SK-N-SH (cell line): Measurements from ENCODE around the gene RNLS.

Source experiments
- EP300 ChIP-seq, 2 experiments: IDR thresholded peaks; 2 replicates each; pipeline versions ENCODE4 v1.4.0 to v1.6.1; 2012; ENCODE audit warnings: borderline replicate concordance in 1 of 2, low read depth in 1 of 2, low read length in 1 of 2
- EZH2phosphoT487 ChIP-seq: fragments of 200-600 bp; sonication (generic); IDR thresholded peaks from 2 replicates; pipeline ENCODE4 v1.6.1; 2017; ENCODE audit warnings: low read depth, mixed run types, mild to moderate bottlenecking, antibody characterized with exemption, moderate library complexity, borderline replicate concordance
- FOSL2 ChIP-seq: IDR thresholded peaks from 2 replicates; pipeline ENCODE4 v1.4.0; 2012; ENCODE audit warnings: low read depth, mild to moderate bottlenecking, moderate library complexity, borderline replicate concordance
- FOXM1 ChIP-seq: IDR thresholded peaks from 2 replicates; pipeline ENCODE4 v1.4.0; 2012; ENCODE audit warnings: low read depth, mild to moderate bottlenecking
- JUND ChIP-seq: IDR thresholded peaks from 2 replicates; pipeline ENCODE4 v1.4.0; 2012
- MEF2A ChIP-seq: IDR thresholded peaks from 2 replicates; pipeline ENCODE4 v1.4.0; 2012; ENCODE audit warnings: low read depth, borderline replicate concordance
- NRF1 ChIP-seq: IDR thresholded peaks from 2 replicates; pipeline ENCODE4 v1.6.1; 2012; ENCODE audit warnings: low read depth, mild to moderate bottlenecking, low read length
- RCOR1 ChIP-seq: fragments of 150-350 bp; IDR thresholded peaks from 2 replicates; pipeline ENCODE4 v1.6.1; 2017; ENCODE audit warnings: antibody characterized with exemption, low read length
- YY1 ChIP-seq: IDR thresholded peaks from 2 replicates; pipeline ENCODE4 v1.4.0; 2012; ENCODE audit warnings: low read depth, mild to moderate bottlenecking
- TF ChIP-seq, protein P1 (sequence below): IDR thresholded peaks from 2 replicates; pipeline ENCODE4 v1.4.0; 2012; ENCODE audit warnings: low read depth
- TF ChIP-seq, protein P2 (sequence below): fragments of 150-350 bp; IDR thresholded peaks from 2 replicates; pipeline ENCODE4 v1.6.1; 2017; ENCODE audit warnings: antibody characterized with exemption, low read length, low read depth, borderline replicate concordance
- TF ChIP-seq, protein P3 (sequence below): fragments of 200-600 bp; sonication (generic); IDR thresholded peaks from 2 replicates; pipeline ENCODE4 v1.6.1; 2017; ENCODE audit warnings: antibody characterized with exemption, mild to moderate bottlenecking, moderate library complexity
- TF ChIP-seq, protein P4 (sequence below): IDR thresholded peaks from 2 replicates; pipeline ENCODE4 v1.4.0; 2012; ENCODE audit warnings: low read depth, borderline replicate concordance
- TF ChIP-seq, protein P5 (sequence below): IDR thresholded peaks from 2 replicates; pipeline ENCODE4; 2012

DNA sequence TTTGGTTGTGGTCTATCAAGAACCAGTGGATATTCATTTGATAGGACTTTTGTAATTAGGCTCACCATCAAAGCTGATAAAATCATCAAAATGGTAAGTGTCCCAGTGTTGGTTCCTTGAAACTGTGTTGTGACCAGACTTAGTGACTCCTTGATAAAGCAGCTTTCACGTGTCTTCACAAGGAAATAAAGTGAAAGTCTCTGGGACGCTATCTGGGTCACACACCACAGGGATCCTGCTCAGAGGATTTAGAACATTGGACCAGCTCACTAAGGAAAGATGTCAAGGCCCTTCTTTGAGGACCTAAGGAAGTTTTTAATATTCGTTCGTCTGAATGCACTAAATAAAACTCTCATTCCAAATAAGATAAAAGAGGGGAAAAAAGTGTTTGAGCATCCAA is 193.1 kb downstream of the RNLS start:
- TF ChIP-seq EP300 (IDR thresholded peaks at IDR 0.05; ENCODE audit: borderline replicate concordance in 1 of 2, low read depth in 1 of 2, low read length in 1 of 2) (no peak), NRF1 (no peak), MEF2A (no peak), FOXM1 (no peak), RCOR1 (no peak), FOSL2 (no peak), YY1 (no peak), JUND (no peak), EZH2phosphoT487 (no peak)
- TF ChIP-seq, protein P1, sequence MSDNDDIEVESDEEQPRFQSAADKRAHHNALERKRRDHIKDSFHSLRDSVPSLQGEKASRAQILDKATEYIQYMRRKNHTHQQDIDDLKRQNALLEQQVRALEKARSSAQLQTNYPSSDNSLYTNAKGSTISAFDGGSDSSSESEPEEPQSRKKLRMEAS: no peak
- TF ChIP-seq, protein P2, sequence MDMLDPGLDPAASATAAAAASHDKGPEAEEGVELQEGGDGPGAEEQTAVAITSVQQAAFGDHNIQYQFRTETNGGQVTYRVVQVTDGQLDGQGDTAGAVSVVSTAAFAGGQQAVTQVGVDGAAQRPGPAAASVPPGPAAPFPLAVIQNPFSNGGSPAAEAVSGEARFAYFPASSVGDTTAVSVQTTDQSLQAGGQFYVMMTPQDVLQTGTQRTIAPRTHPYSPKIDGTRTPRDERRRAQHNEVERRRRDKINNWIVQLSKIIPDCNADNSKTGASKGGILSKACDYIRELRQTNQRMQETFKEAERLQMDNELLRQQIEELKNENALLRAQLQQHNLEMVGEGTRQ: no peak
- TF ChIP-seq, protein P3, sequence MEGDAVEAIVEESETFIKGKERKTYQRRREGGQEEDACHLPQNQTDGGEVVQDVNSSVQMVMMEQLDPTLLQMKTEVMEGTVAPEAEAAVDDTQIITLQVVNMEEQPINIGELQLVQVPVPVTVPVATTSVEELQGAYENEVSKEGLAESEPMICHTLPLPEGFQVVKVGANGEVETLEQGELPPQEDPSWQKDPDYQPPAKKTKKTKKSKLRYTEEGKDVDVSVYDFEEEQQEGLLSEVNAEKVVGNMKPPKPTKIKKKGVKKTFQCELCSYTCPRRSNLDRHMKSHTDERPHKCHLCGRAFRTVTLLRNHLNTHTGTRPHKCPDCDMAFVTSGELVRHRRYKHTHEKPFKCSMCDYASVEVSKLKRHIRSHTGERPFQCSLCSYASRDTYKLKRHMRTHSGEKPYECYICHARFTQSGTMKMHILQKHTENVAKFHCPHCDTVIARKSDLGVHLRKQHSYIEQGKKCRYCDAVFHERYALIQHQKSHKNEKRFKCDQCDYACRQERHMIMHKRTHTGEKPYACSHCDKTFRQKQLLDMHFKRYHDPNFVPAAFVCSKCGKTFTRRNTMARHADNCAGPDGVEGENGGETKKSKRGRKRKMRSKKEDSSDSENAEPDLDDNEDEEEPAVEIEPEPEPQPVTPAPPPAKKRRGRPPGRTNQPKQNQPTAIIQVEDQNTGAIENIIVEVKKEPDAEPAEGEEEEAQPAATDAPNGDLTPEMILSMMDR: no peak
- TF ChIP-seq, protein P4, sequence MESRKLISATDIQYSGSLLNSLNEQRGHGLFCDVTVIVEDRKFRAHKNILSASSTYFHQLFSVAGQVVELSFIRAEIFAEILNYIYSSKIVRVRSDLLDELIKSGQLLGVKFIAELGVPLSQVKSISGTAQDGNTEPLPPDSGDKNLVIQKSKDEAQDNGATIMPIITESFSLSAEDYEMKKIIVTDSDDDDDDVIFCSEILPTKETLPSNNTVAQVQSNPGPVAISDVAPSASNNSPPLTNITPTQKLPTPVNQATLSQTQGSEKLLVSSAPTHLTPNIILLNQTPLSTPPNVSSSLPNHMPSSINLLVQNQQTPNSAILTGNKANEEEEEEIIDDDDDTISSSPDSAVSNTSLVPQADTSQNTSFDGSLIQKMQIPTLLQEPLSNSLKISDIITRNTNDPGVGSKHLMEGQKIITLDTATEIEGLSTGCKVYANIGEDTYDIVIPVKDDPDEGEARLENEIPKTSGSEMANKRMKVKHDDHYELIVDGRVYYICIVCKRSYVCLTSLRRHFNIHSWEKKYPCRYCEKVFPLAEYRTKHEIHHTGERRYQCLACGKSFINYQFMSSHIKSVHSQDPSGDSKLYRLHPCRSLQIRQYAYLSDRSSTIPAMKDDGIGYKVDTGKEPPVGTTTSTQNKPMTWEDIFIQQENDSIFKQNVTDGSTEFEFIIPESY: no peak
- TF ChIP-seq, protein P5, sequence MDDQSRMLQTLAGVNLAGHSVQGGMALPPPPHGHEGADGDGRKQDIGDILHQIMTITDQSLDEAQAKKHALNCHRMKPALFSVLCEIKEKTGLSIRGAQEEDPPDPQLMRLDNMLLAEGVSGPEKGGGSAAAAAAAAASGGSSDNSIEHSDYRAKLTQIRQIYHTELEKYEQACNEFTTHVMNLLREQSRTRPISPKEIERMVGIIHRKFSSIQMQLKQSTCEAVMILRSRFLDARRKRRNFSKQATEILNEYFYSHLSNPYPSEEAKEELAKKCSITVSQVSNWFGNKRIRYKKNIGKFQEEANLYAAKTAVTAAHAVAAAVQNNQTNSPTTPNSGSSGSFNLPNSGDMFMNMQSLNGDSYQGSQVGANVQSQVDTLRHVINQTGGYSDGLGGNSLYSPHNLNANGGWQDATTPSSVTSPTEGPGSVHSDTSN: no peak
